NCI-H226 (cell line): ENCODE data around the gene CLIC6.
"Not testable (repeated sequence)": the region's sequence is repeated elsewhere in the genome, so short reads cannot be mapped to it uniquely, and the experiment has no call there.

Source experiments
- DNase-seq: peaks from one replicate; pipeline ENCODE4 v3.0.0-alpha.2; 2015

Gene CLIC6

GRCh38 chr21:34653522-34653921 lies 15.3 kb upstream of the CLIC6 start:
- no peak for DNase-seq

GRCh38 chr21:34661848-34662247 lies 6.9 kb upstream of the CLIC6 start:
- DNase-seq, result no peak

DNA sequence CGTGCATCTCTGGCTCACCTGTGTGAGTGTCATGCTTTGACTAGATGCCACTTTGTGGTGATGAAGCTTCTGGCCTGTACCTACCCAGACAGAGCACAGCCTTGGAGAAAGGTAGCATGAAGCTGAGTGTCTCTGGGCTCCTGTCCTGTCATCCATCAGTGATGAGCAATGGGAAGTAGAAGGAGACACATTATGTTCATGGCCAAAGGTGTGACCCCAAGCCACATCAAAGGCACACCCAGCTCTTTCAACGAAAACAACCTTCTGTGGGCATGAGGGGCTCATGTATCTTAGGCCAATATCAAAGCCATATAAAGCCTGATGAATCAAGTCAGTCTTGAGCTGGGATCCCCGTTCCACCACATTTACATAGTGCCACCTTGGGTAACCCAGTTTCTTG lies 1.0 kb upstream of the CLIC6 start:
- DNase-seq, result no peak

DNA sequence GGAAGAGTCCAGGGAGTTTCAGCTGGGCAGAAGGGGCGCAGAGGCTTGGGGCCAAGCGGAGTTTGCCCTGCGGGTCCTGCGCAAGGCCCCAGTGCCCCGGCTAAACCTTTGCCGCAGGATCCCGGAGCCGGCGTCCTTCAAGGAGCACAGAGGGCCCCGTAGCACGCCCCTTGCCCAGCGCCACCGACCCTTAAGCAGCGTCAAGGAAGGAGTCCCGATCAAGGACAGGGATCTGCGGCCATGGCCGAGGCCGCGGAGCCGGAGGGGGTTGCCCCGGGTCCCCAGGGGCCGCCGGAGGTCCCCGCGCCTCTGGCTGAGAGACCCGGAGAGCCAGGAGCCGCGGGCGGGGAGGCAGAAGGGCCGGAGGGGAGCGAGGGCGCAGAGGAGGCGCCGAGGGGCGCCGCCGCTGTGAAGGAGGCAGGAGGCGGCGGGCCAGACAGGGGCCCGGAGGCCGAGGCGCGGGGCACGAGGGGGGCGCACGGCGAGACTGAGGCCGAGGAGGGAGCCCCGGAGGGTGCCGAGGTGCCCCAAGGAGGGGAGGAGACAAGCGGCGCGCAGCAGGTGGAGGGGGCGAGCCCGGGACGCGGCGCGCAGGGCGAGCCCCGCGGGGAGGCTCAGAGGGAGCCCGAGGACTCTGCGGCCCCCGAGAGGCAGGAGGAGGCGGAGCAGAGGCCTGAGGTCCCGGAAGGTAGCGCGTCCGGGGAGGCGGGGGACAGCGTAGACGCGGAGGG lies 520 bp downstream of the CLIC6 start:
- DNase-seq, result no peak

GRCh38 chr21:34669880-34670219 lies 1.1 kb downstream of the CLIC6 start:
- DNase-seq, result not testable (repeated sequence)

- DNase-seq, result no peak
Observed at GRCh38 chr21:34670220-34670961, 1.6 kb downstream of the CLIC6 start.

- no peak for DNase-seq
Observed at GRCh38 chr21:34670962-34671348, 2.2 kb downstream of the CLIC6 start.

DNA sequence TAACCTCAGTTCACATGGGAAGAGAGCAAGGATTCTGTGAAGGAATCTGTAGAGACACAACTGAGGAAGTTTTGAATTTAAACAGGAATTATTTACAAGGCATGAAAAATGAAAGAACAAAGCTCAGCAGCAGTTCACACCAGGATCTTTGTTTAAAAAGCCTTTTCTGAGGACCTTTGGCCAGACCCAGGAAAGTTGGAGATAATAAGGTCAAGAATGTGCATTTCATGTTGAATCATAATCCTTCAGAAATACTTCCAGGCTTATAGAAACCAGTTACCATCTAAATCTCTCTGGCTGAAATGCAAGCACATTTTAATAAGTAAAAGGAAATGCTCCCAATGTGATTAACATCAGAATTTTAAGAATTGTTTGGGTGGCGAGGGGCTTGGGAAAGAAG lies 2.7 kb downstream of the CLIC6 start:
- no peak for DNase-seq

DNA sequence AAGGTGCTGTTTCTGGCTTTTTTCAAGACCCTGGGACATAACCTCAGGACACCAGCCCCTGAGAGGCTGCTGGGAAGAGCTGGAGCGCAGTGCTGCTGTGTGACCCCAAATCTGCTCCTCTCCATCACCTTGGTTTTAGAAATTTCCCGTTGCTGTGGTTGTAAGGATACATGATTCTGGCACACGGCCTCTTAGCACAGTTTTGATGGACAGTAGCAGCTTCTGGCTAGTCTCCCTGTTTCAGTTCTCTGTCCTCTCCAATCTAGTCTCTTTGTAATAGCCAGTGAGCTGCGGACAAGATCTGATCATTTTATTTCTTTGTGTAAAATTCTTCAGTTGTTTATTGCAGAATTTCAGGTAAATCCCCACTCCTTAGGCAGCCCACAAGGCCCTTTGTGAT lies 3.1 kb downstream of the CLIC6 start:
- no peak for DNase-seq

DNA sequence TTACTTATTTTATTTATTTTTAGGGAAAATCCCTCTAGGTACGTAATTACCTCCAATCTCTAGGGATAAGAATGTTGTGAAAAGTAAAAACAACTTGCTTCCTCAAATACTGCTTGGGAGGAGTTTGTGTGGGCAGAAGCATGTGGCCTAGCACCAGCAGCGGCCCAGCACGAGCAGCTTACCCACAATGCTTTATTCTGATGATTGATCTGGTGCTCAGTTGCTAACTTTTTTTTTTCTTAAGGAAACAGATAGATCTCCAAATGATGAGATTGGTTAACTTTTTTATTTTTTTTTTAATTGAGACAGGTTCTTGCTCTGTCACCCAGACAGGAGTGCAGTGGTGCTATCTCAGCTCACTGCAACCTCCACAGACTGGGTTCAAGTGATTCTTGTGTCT lies 4.2 kb downstream of the CLIC6 start:
- no peak for DNase-seq

DNA sequence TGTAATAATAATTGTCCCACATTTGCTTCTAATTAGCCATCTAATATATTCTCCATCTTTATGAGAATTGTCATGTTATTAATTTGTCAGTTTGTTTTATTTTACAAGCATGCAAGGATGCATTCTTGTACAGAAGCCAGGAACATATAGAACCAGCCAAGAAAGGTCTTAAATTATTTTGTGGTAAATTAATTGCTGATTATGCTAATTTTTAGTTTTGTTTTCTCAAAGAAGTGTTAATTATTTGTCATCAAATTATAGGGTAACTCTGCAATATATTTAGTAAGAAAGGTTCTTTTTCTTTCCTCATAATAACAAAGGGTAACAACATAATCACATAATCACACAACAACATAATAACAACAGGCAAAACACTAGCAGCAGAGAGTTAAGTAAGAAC lies 5.7 kb downstream of the CLIC6 start:
- DNase-seq, result no peak

GRCh38 chr21:34675871-34676270 lies 7.1 kb downstream of the CLIC6 start:
- no peak for DNase-seq

DNA sequence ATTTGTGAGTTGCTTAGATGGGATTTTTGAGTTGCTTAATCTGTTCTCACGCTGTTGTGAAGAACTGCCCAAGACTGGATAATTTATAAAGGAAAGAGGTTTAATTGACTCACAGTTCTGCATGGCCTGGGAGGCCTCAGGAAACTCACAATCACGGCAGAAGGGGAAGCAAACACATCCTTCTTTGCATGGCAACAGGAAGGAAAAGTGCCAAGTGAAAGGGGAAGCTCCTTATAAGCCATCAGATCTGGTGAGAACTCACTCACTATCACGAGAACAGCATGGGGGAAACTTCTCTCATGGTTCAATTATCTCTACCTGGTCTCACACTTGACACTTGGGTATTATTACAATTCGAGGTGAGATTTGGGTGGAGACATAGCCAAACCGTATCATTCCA lies 10.3 kb downstream of the CLIC6 start:
- DNase-seq, result no peak

DNA sequence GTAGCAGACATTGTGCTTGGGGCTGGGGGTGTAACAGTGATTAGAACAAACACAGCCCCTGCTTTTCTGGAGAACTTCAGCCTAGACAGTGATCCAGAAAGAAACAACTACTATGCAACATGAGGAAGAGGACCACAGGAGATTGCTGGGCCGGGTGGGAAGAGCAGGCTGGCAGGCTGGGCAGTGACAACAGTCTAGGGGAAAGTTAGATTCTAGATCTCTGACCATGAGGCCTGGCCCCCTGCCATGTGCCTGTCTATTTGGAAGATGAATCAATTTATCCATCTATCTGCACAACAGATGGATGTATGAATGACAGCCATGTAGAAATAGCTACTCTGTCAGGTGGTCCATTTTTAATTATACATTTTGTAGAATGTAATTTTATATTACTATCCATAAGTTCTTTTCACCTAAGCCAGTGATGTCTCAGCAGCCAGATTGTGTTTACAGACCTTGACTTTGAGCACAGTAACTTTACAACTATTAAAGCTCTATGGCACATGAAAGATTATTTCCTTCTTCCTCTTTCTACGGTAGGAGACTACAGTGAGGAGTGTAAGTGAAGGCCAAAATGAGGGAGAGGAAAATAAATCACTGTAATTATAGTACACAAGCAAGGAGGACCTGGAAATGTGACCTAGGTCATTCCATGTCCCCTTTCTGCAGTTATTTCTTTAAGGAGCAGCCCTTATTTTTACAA lies 15.5 kb downstream of the CLIC6 start:
- no peak for DNase-seq

DNA sequence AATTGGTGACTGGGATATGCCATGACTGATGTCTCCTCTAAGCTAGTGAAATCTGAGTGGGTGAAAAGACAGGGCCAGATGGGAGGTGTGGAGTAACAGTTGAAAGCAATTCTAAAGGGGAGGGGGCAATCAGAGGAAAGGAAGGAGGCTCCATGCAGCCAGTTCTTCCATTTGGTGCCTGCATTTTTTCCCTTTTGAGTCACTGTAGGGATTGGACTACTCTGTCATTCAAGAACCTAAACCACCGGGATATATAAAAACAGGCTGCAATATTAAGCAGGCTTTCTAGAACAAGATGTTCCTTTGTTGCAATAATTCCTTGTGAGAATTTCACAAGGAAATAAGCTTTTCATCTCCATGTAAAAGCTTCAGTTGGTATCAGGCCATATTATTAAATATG lies 18.3 kb downstream of the CLIC6 start:
- no peak for DNase-seq

DNA sequence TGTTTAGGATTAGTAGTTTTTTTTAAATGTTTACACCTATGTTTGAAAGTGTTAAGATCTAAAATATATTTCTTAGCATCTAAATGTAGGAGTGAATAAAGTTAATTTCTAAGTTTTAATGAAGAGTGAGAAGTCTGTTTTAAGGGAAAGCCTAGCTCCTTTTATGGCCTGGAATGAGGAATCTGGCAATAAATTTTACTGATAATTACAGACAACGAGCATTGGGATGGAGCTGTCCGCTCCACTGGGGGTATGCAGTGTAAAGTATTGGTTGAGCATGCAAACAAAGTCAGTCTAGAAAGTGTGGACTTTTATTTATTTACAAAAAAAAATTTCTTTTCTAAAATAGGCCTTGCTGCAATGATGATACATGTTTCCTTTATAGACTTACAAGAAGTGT lies 19.0 kb downstream of the CLIC6 start:
- DNase-seq, result no peak

DNA sequence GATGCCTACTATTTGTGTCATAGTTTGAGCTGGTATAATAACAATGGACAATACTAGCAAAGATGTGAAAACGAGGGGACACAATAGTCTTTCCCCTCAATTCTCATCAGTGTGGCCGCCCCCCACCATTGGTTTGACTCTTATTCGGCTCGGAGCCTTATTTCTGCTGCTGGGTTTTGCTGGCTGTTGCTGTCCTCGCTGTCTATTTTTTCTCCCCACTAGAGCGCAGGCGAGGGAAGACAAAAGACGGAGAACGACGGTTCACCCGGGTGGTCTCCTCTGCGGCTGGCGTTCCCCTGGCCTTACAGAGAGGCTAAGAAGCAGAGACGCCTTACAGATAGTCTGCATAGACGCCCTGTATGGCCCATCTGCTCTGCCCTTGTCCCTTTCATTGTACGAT lies 19.4 kb downstream of the CLIC6 start:
- no peak for DNase-seq

DNA sequence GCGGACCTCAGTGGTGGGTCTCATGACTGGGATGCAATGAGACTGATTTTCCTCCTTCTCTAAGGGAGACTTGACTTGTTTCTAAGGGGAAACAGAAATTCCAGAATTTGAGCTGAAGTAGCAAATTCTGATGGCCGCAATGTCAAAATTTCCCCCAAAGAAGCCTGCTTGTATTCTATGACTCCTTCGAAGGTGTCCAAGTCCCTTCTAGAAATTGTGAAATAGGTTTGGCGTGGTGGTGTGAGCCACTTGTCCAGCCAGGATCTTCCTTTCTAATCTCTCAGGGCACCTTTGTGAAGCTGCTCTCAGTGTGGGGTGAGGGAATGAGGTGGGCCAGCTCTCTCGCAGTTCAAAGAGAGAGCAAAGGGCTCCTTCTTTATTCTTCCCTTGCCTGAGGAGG lies 19.9 kb downstream of the CLIC6 start:
- no peak for DNase-seq

DNA sequence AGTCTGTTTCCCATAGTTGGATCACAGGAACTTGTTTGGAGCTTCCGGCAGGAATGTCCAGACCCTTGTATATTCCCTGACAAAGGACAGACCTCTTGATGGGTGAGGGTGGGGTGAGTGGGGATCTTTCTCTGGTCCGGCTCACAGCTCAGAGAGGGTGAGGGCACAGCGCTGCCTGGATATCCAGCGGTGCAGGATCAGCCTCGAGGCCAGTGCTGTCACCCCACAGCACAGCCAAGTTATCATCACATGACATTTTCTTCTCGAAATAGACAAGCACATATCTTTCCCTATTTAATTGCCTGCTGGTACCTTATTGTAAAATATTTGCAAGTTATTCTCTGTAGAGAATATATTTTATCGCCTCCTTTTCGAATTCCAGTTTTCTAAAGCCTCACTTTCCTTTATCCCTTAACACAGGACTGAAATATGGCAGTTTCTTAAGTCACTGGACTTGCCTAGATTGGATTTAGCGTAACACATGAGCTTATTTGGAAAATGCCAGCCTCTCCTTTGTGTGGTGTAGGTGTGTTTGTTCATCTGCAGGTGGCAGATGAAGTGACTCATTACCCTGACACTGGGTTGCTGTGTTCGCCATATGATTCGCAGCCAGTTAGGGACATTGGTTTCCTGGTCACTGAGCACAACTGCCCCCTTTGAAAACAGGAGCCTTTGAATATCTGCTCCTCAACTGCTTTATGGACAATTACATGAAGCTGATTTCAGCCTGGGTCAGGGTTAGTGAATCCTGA lies 21.4 kb downstream of the CLIC6 start:
- no peak for DNase-seq

DNA sequence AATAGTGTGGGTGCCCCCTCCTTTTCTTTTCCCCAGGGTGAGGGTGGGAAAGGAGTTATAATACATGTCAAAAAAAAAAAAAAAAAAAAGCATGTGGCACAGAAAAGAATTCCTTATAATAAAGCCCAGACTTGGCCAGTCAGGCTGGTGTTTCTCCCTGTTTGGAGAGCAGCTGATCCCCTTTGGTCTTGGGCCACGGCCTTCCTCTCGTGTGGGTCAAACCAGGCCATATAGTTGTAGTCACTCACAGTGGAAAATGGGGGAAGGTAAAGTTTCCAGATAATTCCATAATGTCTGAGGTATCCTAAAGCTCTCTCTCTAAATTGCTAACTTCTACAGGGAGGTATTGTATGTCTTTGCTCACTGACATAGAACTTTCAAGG lies 22.0 kb downstream of the CLIC6 start:
- no peak for DNase-seq

DNA sequence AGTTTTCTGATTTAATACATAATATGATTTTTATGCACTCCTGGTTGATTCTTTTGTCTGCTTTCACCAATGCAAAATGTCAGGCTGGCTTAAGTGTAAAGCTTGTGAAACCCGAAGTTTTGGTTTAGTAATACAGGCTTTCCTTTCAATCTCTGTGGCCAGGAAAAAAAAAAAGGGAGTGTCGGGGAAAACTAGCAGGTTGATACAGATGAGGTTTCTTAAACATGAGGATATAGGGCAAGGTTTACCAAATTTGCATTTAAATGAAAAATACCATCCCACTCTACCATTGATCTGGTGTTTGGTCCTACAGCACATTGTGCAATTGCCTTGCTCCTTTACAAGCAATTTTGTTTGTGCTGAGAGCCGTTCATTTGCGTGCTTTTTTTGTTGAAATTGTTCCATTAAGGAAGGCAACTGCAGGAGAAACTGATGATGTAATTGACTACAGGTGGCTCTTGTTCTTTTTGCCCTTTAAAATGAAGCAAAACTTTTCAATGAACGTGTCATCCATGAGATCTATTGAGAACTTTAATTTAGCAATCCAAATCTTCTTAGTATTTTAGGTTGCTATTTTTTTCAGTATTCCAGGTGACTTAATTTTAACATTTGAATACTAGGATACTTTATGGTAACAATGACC lies 22.7 kb downstream of the CLIC6 start:
- no peak for DNase-seq

GRCh38 chr21:34692458-34693020 lies 23.7 kb downstream of the CLIC6 start:
- DNase-seq, result no peak
